DMS79 treated with DMSO at 0.1 percent for 48 hours (cell line): ENCODE measurements around the gene ESRP2.

Experiments
- DNase-seq: peaks from one replicate; lab custom pipeline; 2025; lab: John Stamatoyannopoulos, UW

Gene ESRP2

DNA sequence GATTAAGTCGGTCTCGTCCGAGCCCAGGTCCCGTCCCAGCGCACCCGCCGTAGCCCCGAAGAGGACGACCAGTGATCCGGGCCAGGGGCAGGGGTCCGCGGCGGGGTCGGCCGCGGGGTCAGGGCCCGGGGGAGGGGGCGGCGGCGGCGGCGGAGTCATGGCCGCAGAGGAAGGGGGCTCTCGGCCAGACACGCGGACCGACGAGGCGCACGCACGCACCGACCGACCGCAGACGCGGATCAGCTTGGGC lies at the start of gene ESRP2:
Gene ESRP2, minus strand, starts transcription at position 241 of the 250 bp plus-strand sequence. Its CDS starts 82 bp downstream, at position 159.
- DNase-seq: no peak

DNA sequence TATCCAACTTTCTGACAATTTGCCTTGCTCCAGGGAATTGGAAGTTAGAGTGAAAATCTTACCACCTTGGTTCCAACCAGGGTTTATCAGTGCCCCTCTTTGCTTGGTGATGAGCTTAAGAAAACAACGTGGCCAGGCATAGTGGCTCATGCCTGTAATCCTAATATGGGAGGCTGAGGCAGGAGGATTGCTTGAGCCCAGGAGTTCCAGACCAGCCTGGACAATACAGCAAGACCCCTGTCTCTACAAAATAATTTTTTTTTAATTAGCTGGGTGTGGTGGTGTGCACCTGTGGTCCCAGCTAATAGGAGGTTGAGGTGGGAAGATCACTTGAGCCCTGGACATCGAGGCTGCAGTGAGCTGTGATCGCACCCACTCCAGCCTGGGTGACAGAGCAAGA lies 49.8 kb upstream of the ESRP2 start:
- no peak for DNase-seq

DNA sequence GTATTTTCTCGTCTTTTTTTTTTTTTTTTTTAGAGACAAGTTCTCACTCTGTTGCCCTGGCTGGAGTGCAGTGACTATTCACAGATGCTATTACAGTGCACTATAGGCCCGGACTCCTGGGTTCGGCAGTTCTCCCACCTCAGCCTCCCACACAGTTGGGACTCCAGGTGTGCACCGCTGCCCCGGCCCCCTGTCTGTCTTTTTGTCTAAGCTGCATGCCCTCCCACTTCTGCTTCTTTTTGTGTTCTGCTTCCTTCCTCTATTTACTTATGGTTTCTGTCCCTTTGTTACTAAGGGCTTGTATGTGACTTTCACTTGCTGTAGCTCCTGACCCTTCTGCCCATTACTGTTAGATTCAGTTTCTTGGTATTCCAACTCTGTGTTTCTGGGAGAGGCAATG lies 48.9 kb upstream of the ESRP2 start:
- DNase-seq: no peak

DNA sequence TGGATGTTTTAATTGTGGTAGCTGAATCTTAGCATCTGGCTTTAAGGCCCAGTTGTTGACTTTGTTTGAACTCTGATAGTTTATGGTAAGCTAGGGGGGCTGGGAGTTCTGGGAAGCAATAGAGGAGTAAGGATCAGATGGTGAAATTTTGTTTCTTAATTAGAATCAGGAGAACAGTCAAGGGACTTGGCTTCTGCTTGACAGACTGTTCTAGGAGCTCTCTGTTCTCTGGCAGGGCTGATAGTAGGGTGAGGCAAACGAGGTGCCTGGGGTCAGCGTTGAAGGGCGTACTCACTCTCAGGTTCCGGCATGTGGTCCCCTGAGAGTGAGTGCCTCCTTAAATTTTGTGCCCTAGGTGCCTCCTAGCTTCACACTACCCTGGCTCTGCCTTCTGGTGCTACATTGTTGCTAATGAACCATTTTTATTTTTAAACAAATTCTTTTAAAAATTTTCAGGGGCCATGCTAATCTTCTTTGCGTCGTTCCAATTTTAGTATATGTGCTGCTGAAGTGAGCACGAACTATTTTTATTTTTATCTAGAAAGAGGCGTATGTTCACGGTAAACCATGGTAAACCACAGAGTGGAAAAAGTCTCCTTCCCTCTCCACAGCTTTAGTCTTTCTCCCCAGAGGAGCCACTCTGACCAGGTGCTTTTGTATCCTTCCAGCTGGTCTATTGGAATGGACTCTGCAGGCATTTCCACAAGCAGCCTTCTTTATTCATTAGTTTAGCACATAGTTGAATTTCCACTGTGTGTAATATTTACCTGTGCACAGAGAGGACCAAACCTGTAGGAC lies 48.1 kb upstream of the ESRP2 start:
- DNase-seq: no peak

DNA sequence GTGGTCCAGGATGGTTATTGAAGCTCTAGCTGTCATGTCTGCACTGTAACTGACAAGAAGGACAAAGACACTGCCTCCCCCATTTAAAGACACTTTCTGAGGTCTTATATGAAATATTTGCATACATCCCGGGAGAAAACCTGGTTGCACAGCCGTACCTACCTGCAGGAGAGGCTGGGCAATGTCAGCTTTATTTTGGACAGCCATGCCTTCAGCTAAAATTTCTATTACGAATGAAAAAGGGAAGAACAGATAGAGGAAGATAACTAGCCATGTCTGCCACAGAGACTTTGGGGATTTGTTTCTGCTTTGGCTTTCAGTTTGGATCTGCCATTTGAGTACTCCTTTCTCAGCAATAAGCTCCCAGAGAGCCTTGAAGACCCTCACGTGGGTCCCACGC lies 47.4 kb upstream of the ESRP2 start:
- no peak for DNase-seq

DNA sequence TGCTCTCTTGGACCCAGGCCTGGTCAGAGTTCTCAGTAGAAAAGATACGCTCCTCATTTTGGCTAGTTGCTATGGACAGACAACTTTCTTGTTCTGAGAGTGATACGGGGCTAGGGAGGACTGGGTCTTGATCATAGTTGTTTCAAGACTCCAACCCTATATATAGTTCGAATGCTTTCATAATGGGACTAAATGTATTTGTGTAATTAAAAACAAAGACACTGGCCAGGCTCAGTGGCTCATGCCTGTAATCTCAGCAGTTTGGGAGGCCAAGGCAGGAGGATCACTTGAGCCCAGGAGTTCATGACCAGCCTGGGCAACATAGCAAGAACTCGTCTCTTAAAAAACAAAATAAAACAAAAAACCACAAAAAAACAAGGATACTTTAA lies 46.1 kb upstream of the ESRP2 start:
- DNase-seq: no peak

DNA sequence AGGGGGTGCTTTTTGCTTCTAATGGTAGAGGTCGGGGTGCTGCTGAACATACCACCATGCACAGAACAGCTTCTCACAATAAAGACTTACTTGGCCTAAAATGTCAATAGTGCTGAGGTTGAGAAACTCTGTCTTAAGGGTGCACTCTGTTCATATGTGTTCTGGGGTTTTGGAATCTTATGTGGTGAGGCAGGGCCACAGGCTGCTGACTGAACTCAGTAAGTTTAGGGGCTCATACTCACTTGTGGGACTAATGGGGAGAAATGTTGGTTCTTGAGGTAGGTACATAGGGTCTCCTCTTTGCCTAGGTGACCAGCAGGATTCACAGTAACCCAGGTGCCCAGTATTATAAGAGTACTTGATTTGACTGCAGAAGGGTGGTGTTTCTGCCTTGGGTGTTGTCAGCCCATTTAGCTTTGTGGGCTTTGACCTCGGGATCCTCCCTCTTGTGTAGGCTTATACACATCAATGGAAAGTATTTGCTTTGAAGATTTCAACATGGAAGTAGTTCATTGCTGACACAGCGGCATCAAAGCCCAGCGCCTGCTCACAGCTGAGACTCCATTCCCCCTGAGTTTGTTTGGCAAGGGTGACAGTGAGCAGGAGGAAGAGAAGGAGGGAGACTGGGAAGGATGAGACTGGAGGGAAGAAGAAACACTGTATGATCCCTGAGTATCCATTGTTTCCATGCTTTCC lies 45.6 kb upstream of the ESRP2 start:
- DNase-seq: no peak

DNA sequence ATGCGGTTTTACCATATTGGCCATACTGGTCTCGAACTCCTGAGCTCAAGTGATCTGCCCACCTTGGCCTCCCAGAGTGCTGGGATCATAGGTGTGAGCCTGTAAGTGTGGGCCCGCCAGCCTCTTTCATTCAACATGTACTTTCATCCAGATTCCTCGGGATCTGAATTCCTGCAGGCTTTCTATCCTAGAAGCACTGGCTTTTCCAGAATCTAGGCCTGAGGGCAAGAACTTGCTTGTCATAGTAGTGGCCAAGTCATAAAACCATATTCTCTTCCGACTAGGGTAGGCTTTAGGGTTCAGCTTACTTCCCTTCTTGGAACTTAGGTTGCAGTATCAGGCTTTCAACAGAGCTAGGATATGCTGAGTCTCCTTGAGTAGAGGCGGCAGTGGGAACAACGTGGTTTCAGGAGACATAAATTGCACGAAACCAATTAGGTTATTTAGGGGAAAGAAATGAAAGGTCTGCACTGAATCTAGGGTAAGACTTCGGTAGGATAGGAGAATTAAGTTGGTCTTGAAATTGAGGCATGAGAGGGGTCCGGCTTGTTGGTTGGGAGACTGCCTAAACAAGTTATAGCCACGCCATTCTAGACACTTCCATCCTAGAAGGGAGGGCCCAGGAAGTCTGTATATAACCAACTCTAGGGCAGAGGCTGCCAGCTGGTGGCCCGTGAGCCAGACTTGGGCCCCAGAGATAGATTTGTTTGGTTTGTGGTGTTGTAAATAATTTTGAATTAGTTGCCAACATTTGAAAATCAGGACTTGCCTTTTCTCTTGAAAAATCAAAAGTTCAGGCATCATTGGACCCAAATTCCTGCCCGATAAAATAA lies 44.0 kb upstream of the ESRP2 start:
- no peak for DNase-seq

DNA sequence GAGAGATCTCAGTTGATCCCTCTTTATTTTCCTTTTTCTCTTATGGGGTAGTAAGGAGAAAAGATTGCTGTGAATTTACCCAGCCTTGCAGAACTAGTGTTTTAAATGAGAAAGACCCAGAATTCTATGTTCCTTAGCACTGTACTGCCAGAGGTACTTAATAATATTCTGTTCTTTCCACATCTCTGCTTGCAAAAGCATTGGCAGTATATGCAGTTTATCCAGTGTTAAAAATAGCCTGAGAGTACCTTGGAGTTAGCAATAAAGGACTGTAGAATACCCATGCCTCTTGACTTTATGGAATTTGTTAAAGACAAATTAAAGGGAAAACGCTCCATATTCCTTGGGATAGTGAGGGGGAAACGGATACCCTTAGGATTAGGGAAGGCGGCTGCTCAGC lies 40.3 kb upstream of the ESRP2 start:
- DNase-seq: peak; percentile 25

DNA sequence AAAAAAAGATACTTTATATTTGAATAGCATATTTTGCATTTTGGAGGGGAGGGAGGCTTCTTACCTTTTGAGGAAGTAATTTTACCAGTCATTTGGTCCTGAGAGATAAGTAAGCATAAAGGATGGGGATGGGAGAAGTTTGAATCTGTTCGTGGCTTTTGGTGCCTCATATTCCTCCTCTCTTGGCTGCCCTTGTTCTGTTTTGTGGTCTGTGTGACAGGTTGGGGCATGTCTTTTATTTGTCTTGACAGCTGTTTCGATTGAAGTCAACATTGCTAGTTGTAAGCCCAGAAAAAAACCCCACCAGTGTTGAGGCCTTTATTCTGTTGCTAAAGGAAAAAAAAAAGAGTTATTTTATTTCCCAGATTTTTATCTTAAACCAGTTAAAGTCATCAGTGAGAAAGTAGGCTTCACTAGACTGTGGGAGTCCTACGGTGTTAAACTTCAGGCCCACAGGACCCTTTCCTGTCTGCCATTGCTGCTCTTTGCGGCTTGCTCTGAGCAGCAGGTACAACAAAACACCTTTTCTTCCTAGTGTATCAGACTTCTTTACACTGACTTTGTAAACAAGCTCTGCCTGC lies 39.8 kb upstream of the ESRP2 start:
- DNase-seq: peak; percentile 66

DNA sequence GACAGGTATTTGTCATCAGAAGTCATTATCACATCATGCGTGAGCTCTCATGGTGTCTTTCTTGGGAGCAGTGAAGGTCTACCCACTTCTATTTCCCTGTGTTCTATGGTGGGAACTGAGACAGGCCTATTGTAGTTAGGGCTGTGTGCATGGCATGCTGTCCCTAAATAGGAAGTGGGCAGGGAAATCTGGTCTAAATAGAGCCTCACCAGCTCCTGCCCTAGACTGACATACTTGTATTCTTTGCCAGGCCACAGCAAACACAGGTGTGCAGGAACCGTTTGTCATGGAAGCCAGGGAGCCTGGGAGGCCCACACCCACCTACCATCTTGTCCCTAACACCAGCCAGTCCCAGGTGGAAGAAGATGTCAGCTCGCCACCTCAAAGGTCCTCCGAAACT lies 38.5 kb upstream of the ESRP2 start:
- DNase-seq: no peak

DNA sequence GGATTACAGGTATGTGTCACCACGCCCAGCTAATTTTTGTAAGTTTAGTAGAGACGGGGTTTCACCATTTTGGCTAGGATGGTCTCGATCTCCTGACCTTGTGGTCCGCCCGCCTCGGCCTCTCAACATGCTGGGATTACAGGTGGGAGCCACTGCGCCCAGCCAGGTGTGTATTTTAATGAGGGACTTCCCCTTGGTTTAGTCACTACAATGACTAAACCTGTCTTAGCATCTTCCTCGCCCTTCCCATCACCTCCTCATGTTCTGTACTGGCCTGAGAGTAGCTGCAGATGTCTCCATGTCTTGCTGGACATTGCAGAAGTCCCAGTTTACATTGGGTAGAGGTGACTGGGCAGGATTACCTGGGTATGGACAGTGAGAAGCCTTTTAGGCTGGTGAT lies 38.0 kb upstream of the ESRP2 start:
- no peak for DNase-seq

DNA sequence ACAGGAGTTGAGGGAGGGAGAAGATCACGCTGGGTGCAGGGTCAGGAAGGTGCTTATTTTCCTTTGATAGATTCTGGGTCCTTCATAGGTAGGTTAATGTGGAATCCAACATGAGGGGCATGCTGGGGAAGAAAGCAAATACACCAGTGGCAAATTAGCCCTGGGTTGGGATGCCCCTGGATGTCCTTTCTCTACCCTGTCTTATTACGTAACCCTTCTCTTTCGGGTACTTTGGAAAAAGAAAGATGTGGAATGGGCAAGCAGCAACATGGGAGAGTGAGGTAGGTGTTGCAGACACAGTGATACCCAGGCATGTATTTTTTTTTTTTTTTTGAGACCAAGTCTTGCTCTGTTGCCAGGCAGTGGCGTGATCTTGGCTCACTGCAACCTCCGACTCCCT lies 37.5 kb upstream of the ESRP2 start:
- DNase-seq: no peak

DNA sequence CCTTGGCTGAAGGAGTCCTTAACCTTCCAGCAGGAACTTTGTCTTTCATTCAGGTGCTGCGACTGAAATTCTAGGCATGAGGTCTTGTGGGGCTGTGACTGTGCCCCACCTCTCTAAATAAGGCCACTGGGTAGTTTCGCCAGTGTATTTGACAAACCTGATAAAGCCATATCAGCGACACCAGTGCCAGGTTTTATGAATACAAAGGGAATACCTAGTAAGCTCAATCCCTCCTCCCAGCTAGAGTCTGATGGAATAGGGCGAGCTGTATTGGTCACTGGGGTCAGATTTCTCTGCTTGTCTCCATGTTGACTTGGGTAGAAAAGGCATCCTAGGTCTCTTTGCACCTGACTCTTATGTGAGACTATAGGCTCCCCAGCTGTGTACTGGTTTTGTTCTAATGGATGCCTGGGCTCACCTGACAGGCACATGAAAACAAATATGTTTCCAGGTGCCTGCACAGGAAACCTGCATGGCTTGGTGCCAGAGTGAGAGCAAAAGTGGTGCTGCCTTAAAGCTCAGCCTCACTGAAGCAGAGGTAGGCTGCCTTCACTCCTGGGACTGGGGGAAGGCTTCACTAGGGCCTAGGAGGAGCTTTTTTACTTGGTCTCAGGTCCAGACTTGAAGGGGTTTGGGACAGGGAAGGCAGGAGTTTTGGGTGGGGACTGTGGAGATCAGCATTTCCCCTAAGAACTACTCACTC lies 36.7 kb upstream of the ESRP2 start:
- peak; percentile 30 for DNase-seq

DNA sequence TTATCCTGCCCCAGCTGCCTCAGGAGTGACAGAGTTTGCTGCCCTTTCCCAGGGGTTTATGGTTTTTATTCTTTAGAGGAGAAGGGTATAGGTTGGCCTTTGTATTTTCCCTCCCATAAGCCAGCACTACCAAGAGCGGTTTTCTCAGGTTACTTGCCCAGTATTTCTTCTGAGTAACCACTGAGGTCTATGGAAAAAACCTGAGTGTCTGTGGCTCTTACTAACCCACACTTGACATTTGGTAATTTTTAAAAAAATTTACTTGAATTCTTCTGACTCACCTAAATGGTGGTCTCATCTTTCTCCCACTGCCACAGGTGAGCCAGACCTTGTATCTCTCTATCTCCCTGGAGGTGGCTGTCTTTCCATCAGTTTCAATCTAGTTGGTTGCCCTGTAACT lies 34.4 kb upstream of the ESRP2 start:
- DNase-seq: no peak

DNA sequence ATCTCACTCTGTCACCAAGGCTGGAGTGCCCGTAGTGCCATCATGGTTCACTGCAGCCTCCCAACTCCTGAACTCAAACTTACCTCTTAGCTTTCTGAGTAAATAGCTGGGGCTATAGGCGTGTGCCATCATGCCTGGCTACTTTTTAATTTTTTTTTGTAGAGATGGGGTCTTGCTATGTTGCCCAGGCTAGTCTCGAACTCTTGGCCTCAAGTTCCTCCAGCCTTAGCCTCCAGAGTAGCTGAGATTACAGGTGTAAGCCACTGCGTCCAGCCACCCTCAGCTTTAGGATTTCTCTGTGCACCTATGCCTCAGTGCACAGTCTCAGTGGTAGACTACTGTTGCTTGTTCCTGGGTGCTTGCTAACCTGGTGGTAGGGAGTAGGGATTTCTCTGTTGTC lies 33.9 kb upstream of the ESRP2 start:
- DNase-seq: no peak

DNA sequence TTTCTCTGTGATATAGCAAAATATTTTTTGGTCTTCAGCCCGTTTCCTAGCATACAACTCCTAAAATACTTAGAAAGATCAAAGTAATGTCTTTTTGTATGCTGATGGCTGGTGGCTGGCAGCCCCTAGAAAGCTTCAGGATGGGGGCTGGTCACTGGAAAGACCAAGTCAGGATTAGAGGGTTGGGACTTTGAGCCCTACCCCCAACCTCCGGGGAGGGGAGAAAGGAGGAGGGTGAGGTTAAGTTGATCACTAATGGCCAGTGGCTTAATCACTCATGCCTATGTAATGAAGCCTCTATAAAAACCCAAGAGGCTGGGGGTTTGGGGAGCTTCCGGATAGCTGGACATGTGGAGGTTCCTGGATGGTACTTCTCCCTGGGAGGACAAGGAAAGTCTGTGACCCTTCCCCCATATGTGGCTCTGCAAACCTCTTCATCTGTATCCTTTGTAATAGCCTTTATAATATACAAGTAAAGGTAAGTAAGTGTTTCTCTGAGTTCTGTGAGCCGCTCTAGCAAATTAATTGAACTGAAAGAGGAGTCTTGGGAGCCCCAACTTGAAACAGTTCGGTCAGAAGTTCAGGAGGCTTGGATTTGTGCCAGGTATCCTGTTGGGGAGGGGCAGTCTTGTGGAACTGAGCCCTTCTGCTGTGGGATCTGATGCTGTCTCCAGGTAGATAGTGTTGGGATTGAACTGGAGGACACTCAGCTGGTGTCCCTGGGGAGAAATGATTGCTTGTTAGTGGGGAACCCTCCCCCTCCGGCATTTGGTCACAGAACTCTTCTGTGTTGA lies 31.9 kb upstream of the ESRP2 start:
- peak; percentile 50 for DNase-seq

DNA sequence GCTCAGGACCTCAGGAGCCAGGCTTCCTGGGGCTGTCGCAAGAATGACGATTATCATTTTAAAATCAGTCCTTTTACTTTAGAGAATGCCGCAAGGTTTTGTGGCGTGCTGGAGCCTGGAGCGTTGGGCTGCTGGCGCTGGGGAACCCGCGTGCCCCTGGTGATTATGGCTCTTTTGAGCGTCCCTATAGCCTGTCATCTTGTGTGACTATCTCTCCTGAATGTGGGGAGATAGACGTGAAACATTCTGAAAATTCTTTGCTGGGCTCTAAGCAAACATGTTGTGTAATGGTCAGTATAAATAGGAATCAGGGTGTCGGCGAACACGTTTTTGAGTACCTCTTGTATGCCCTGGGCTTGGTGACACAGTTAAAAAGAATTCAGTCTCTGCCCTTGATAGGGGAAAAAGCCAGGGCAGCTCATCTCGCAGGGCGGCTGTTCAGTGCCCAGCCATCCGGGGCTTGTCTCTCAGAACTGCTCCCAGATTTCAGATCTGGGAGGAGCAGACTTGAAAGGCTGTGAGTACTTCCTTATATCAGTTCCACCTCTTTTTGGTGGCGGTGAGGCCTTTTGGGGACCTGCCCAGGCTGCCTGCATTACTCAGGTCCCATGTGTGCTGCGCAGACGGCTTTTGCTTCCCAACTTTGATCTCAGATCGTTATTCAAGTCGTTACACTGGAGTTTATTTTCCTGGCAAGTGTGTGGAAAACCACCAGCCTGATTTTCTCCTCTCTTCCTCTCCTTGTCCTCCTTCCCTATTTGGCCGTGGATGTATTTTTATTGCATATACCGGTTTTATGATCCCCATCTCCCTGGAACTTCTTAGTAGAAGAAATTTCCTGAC lies 29.4 kb upstream of the ESRP2 start:
- DNase-seq: peak; percentile 30

DNA sequence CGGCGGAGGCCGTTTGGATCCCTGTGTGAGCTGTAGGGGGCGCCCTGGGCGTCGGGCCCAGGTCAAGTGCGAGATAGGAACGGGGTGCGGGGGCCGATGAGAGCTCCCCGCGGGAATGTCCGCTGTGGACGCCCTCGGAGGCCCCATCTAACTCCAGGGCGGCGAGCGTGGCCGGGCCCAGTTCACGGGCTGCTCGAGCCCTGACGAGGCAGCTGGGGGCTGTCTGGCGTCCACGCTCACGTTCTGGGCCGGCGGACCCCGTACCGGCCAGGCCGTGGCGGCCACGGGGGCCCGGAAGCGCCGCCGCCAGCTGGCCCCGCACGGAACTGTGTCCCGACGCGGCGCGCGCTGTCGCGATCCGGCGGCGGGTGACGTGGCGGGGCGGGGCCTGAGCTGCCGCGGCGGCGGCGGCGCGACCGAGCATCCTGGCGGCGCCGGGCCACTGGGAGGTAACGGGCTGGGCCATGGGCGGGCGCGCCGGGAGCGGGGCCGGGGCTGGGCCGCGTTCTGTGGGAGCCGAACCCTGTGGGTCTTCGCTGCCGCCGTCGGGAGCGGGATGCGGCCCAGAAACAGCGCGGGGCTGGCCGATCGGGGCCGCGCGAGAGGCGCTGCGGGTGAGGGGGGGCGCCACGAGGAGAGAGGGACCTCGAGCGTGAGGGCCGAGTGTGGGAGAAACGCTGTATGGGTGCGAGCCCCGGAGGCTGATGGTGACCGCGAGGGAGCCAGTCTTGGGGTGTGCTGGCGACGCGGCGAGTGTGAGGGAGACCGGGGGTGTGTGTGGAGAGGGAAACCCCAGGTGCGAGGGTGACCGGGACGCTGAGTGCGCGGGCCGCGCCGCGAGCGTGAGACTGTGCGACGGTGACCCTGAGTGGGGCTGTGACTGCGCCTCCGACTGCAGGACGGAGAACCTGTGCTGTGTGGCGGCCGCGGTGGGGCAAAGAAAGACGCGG lies 28.5 kb upstream of the ESRP2 start, which contains the start of gene SLC7A6:
Gene SLC7A6, plus strand, starts transcription at position 399 of the 950 bp plus-strand sequence. CDS start 10,201 bp downstream, outside the sequence.
- DNase-seq: peak; percentile 17
